ENCODE results near the gene LPP. TPM values are rescaled to one million over a fixed set of nuclear protein-coding genes. Genes with fewer than 3 reads are reported as not detected.

The LPP gene
- total and polyA plus RNA-seq, 4 donors: 11.1 to 219 (median 66.5) TPM

DNA sequence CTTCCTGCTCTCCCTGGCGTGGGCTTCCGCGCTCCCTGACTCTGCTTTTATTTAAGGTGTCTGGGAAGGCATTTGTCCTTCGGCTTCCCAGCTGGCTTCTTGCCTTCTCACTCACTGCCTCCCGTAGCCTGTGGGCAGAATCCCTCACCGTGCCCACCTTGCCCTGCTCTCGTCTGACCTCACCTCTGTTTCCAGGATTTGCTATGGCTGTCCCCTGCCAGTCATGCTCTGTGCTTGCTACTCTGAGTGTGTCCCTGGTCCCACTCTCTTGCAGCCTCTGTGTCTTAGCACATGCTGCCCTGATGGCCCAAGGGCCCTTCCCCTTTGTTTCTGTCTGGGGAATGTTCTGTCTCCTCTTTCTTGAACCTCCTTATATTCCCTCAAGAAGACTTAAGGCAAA is 26.2 kb downstream of the LPP start:
- TF ChIP-seq, protein P1, sequence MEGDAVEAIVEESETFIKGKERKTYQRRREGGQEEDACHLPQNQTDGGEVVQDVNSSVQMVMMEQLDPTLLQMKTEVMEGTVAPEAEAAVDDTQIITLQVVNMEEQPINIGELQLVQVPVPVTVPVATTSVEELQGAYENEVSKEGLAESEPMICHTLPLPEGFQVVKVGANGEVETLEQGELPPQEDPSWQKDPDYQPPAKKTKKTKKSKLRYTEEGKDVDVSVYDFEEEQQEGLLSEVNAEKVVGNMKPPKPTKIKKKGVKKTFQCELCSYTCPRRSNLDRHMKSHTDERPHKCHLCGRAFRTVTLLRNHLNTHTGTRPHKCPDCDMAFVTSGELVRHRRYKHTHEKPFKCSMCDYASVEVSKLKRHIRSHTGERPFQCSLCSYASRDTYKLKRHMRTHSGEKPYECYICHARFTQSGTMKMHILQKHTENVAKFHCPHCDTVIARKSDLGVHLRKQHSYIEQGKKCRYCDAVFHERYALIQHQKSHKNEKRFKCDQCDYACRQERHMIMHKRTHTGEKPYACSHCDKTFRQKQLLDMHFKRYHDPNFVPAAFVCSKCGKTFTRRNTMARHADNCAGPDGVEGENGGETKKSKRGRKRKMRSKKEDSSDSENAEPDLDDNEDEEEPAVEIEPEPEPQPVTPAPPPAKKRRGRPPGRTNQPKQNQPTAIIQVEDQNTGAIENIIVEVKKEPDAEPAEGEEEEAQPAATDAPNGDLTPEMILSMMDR (IDR thresholded peaks at IDR 0.05; ENCODE audit: control extremely low read depth, extremely low read depth): no peak
- H3K9ac ChIP-seq (ENCODE audit: insufficient read depth in 1 of 2, low read length in 2 of 2): no peak overlapping the region
- peaks cover 3 to 24% (median 17%) of the 10 kb centered on the region in 5 donors for H3K4me1 ChIP-seq (ENCODE audit: control insufficient read depth in 5 of 5, insufficient read depth in 5 of 5, low read length in 5 of 5)
- ATAC-seq (ENCODE audit: insufficient read depth, low FRiP score): no peak
- DNase-seq: no peak
- H3K9me3 ChIP-seq (ENCODE audit: control insufficient read depth in 4 of 4, insufficient read depth in 3 of 4, low read length in 3 of 4): no peaks in the 10 kb centered on the region
- H3K36me3 ChIP-seq (ENCODE audit: control insufficient read depth in 4 of 4, insufficient read depth in 4 of 4, low read length in 4 of 4): peaks cover 0 to 4% (median 0%) of the 10 kb centered on the region in 4 donors
- H3K4me3 ChIP-seq: no peak overlapping the region
- WGBS, 2 donors: 89 to 94% methylated on average over 7 of the region's 7 CpGs
- H3K27ac ChIP-seq (ENCODE audit: low read depth in 1 of 2, low read length in 1 of 2): peak overlapping the region; percentile 81
- no peaks in the 10 kb centered on the region for H3K27me3 ChIP-seq (ENCODE audit: control insufficient read depth in 3 of 3, insufficient read depth in 3 of 3, low read length in 2 of 3)

DNA sequence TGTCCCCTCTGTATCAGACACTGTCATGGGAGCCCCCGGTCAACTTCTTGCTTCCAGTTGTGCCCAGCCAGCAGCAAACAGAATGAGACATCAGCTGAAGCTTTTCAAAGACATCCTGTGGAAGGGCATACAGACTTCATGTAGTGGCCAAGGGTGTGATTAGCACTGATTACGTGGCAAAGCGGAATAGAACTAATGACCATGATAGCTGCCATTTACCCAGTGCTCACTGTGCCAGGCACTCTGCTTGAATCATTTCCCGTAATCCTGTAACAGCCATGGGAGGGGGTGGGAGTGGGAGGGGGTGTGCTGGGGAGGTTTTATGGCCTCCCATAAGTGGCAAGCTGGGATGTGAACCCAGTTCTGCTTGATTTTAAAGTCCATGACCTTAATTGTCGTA is 29.5 kb downstream of the LPP start:
- H3K36me3 ChIP-seq (ENCODE audit: control insufficient read depth in 4 of 4, insufficient read depth in 4 of 4, low read length in 4 of 4): no peaks in the 10 kb centered on the region
- H3K27me3 ChIP-seq (ENCODE audit: control insufficient read depth in 3 of 3, insufficient read depth in 3 of 3, low read length in 2 of 3): no peaks in the 10 kb centered on the region
- H3K4me1 ChIP-seq (ENCODE audit: control insufficient read depth in 5 of 5, insufficient read depth in 5 of 5, low read length in 5 of 5): peaks cover 3 to 18% (median 16%) of the 10 kb centered on the region in 5 donors
- TF ChIP-seq, protein P1 (IDR thresholded peaks at IDR 0.05; ENCODE audit: control extremely low read depth, extremely low read depth): no peak
- H3K27ac ChIP-seq (ENCODE audit: low read depth in 1 of 2, low read length in 1 of 2): peak overlapping the region in 1 of 2 donors; percentile 67
- no peaks in the 10 kb centered on the region for H3K9me3 ChIP-seq (ENCODE audit: control insufficient read depth in 4 of 4, insufficient read depth in 3 of 4, low read length in 3 of 4)
- 98% methylated on average over 5 of the region's 5 CpGs for WGBS, 2 donors
- H3K9ac ChIP-seq (ENCODE audit: insufficient read depth in 1 of 2, low read length in 2 of 2): no peak overlapping the region
- ATAC-seq (ENCODE audit: insufficient read depth, low FRiP score) (no peak), DNase-seq (no peak)
- no peak overlapping the region for H3K4me3 ChIP-seq

DNA sequence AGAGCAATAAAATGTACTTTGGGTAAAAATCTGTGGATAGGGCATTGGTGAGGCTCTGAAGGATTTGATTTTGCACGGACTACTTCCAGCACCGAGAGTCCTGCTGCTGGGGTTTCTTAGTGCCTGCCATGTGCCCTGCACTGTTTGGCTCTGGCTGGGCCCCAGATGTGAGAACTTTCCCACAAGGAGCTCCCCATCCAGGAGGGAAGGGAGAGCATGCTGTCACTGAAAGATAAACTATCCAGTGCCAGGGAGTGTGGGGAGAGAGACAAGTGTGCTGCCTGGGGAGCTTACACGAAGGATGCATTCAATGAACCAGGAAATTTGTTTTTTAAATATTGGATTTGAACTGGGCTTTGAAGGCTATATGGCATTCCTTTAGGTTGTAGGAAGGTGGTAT is 30.2 kb downstream of the LPP start:
- Histone ChIP-seq H3K9me3 (ENCODE audit: control insufficient read depth in 4 of 4, insufficient read depth in 3 of 4, low read length in 3 of 4) (no peaks in the 10 kb centered on the region), H3K27me3 (ENCODE audit: control insufficient read depth in 3 of 3, insufficient read depth in 3 of 3, low read length in 2 of 3) (no peaks in the 10 kb centered on the region), H3K27ac (ENCODE audit: low read depth in 1 of 2, low read length in 1 of 2) (peak overlapping the region in 1 of 2 donors; percentile 67), H3K9ac (ENCODE audit: insufficient read depth in 1 of 2, low read length in 2 of 2) (no peak overlapping the region), H3K4me1 (ENCODE audit: control insufficient read depth in 5 of 5, insufficient read depth in 5 of 5, low read length in 5 of 5) (peaks cover 3 to 17% (median 10%) of the 10 kb centered on the region in 5 donors), H3K36me3 (ENCODE audit: control insufficient read depth in 4 of 4, insufficient read depth in 4 of 4, low read length in 4 of 4) (peaks cover 0 to 2% (median 0%) of the 10 kb centered on the region in 4 donors), H3K4me3 (no peak overlapping the region)
- 90 to 97% methylated on average over 3 of the region's 3 CpGs for WGBS, 2 donors
- DNase-seq: no peak
- TF ChIP-seq, protein P1 (IDR thresholded peaks at IDR 0.05; ENCODE audit: control extremely low read depth, extremely low read depth): no peak
- no peak for ATAC-seq (ENCODE audit: insufficient read depth, low FRiP score)

DNA sequence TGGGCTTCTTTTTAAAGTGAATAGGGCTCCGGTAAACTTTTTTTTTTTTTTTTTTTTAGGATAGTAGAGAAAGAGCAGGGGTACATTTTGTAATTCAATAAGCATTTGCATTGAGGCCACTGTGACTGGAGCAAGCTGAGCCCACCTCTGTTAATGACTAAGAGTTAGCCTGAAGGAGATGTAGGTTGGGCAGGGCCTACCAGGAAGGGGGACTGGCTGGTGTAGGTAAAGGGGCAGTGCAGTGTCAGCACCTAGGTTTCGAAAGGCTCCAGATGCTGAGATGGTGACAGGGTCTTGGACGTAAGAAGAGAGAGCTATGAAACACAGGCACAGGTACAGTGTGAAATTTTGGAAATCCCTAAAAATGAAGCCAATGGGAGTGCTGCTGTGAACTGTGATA is 30.7 kb downstream of the LPP start:
- Histone ChIP-seq H3K9ac (ENCODE audit: insufficient read depth in 1 of 2, low read length in 2 of 2) (no peak overlapping the region), H3K4me3 (no peak overlapping the region), H3K9me3 (ENCODE audit: control insufficient read depth in 4 of 4, insufficient read depth in 3 of 4, low read length in 3 of 4) (no peaks in the 10 kb centered on the region), H3K36me3 (ENCODE audit: control insufficient read depth in 4 of 4, insufficient read depth in 4 of 4, low read length in 4 of 4) (peaks cover 0 to 3% (median 0%) of the 10 kb centered on the region in 4 donors), H3K4me1 (ENCODE audit: control insufficient read depth in 5 of 5, insufficient read depth in 5 of 5, low read length in 5 of 5) (peaks cover 1 to 19% (median 6%) of the 10 kb centered on the region in 5 donors), H3K27me3 (ENCODE audit: control insufficient read depth in 3 of 3, insufficient read depth in 3 of 3, low read length in 2 of 3) (no peaks in the 10 kb centered on the region), H3K27ac (ENCODE audit: low read depth in 1 of 2, low read length in 1 of 2) (peak overlapping the region in 1 of 2 donors; percentile 67)
- DNase-seq (no peak), ATAC-seq (ENCODE audit: insufficient read depth, low FRiP score) (no peak)
- WGBS, 2 donors: 92 to 93% methylated on average over 3 of the region's 3 CpGs
- TF ChIP-seq, protein P1 (IDR thresholded peaks at IDR 0.05; ENCODE audit: control extremely low read depth, extremely low read depth): no peak
